WTC11 (cell line): ENCODE data around the gene AKAP11. TPM values are rescaled to one million over a fixed set of nuclear protein-coding genes. Genes with fewer than 3 reads are reported as not detected.

Experiments
- ATAC-seq: fragments of 200-7000 bp; cut with Tn5 transposase; 2 replicates; pipeline ENCODE4 v1.10.0; 2021; ENCODE audit warnings: mild to moderate bottlenecking, moderate library complexity
- CTCF ChIA-PET: fragments of 300-600 bp; sonication (Branson Sonifier 250); formaldehyde crosslinking; loops from one replicate; lab custom pipeline; 2021; ENCODE audit warnings: antibody characterized with exemption; lab: Charles Lee
- POLR2A ChIA-PET: fragments of 350-600 bp; sonication (Branson Sonifier 250); formaldehyde crosslinking; loops from one replicate; lab custom pipeline; 2021; ENCODE audit warnings: antibody characterized with exemption; lab: Charles Lee
- DNase-seq: peaks from one replicate; pipeline ENCODE4 v3.0.0; 2021; ENCODE audit warnings: low spot score
- H3K27ac Mint-ChIP-seq: 2 replicates; pipeline ENCODE4 v1.8.0; 2021; ENCODE audit warnings: mixed read lengths
- H3K27me3 Mint-ChIP-seq: 2 replicates; pipeline ENCODE4 v1.8.0; 2021; ENCODE audit warnings: low read depth, mild to moderate bottlenecking, moderate library complexity, mixed read lengths
- H3K36me3 Mint-ChIP-seq: 2 replicates; pipeline ENCODE4 v1.8.0; 2021; ENCODE audit warnings: mixed read lengths
- H3K4me1 Mint-ChIP-seq: 2 replicates; pipeline ENCODE4 v1.8.0; 2022; ENCODE audit warnings: mixed read lengths
- H3K4me3 Mint-ChIP-seq: 2 replicates; pipeline ENCODE4 v1.8.0; 2021; ENCODE audit warnings: mild to moderate bottlenecking, moderate library complexity, mixed read lengths
- H3K9me3 Mint-ChIP-seq: 2 replicates; pipeline ENCODE4 v1.8.0; 2021; ENCODE audit warnings: mixed read lengths
- ATF1 ChIP-seq: sonication (generic); formaldehyde crosslinking; IDR thresholded peaks from 2 replicates; pipeline ENCODE4 v1.8.1; 2023; ENCODE audit warnings: mild to moderate bottlenecking, moderate library complexity, missing genetic modification reagents
- CREM ChIP-seq: sonication (generic); formaldehyde crosslinking; IDR thresholded peaks from 2 replicates; pipeline ENCODE4 v1.8.1; 2022; ENCODE audit warnings: mild to moderate bottlenecking, missing genetic modification reagents, moderate library complexity
- E2F1 ChIP-seq: sonication (generic); formaldehyde crosslinking; IDR thresholded peaks from 2 replicates; pipeline ENCODE4 v1.8.0; 2022; ENCODE audit warnings: mild to moderate bottlenecking, missing genetic modification reagents
- E2F4 ChIP-seq: sonication (generic); formaldehyde crosslinking; IDR thresholded peaks from 2 replicates; pipeline ENCODE4 v1.8.1; 2022; ENCODE audit warnings: low read depth, mild to moderate bottlenecking, moderate library complexity, missing genetic modification reagents, borderline replicate concordance
- FOXP1 ChIP-seq: sonication (generic); formaldehyde crosslinking; IDR thresholded peaks from 2 replicates; pipeline ENCODE4 v1.8.0; 2022; ENCODE audit warnings: missing genetic modification reagents, mild to moderate bottlenecking, moderate library complexity, borderline replicate concordance
- IRF1 ChIP-seq: sonication (generic); formaldehyde crosslinking; IDR thresholded peaks from 2 replicates; pipeline ENCODE4 v1.8.0; 2023; ENCODE audit warnings: missing genetic modification reagents
- MAX ChIP-seq: sonication (generic); formaldehyde crosslinking; IDR thresholded peaks from 2 replicates; pipeline ENCODE4 v1.8.0; 2022; ENCODE audit warnings: mild to moderate bottlenecking, missing genetic modification reagents
- MLX ChIP-seq: sonication (generic); formaldehyde crosslinking; IDR thresholded peaks from 2 replicates; pipeline ENCODE4 v1.8.1; 2023; ENCODE audit warnings: mild to moderate bottlenecking, missing genetic modification reagents, moderate library complexity
- STAT6 ChIP-seq: sonication (generic); formaldehyde crosslinking; conservative IDR thresholded peaks from 2 replicates; pipeline ENCODE4 v1.8.1; 2023; ENCODE audit warnings: mild to moderate bottlenecking, low read depth, missing genetic modification reagents, moderate library complexity
- TCF7 ChIP-seq: sonication (generic); formaldehyde crosslinking; IDR thresholded peaks from 2 replicates; pipeline ENCODE4 v1.8.0; 2022; ENCODE audit warnings: mild to moderate bottlenecking, low read depth, missing genetic modification reagents, moderate library complexity
- TP53 ChIP-seq: sonication (generic); formaldehyde crosslinking; IDR thresholded peaks from 2 replicates; pipeline ENCODE4 v1.8.1; 2023; ENCODE audit warnings: mild to moderate bottlenecking, missing genetic modification reagents
- USF2 ChIP-seq: sonication (generic); formaldehyde crosslinking; IDR thresholded peaks from 2 replicates; pipeline ENCODE4 v1.8.1; 2023; ENCODE audit warnings: mild to moderate bottlenecking, missing genetic modification reagents, moderate library complexity
- ZBTB43 ChIP-seq: sonication (generic); formaldehyde crosslinking; IDR thresholded peaks from 2 replicates; pipeline ENCODE4 v1.8.1; 2023; ENCODE audit warnings: mild to moderate bottlenecking, missing genetic modification reagents
- ZNF121 ChIP-seq: sonication (generic); formaldehyde crosslinking; IDR thresholded peaks from 2 replicates; pipeline ENCODE4 v1.8.0; 2023; ENCODE audit warnings: missing genetic modification reagents
- ZNF263 ChIP-seq: sonication (generic); formaldehyde crosslinking; IDR thresholded peaks from 2 replicates; pipeline ENCODE4 v1.8.1; 2022; ENCODE audit warnings: low read depth, mild to moderate bottlenecking, moderate library complexity, missing genetic modification reagents
- ZNF281 ChIP-seq: sonication (generic); formaldehyde crosslinking; IDR thresholded peaks from 2 replicates; pipeline ENCODE4 v1.8.0; 2023; ENCODE audit warnings: mild to moderate bottlenecking, missing genetic modification reagents
- ZSCAN18 ChIP-seq: fragments of 250-450 bp; sonication (Bioruptor Pico); IDR thresholded peaks from 2 replicates; pipeline ENCODE4 v2.1.2; 2022; ENCODE audit warnings: mild to moderate bottlenecking, moderate library complexity
- total RNA-seq: library from RNA; stranded (reverse); gene quantifications from 3 replicates; pipeline ENCODE4 v1.2.3, GENCODE V29; 2021

The AKAP11 gene
- total RNA-seq, 1 experiment from 2014 or later = 16.7 TPM

- no peak for TF ChIP-seq ZSCAN18 (CRISPR knock-in tag)
- no peak for TF ChIP-seq ZBTB43 (CRISPR knock-in tag)
- TF ChIP-seq CREM (CRISPR knock-in tag) = no peak
- TF ChIP-seq ZNF281 (CRISPR knock-in tag) = no peak
- TF ChIP-seq STAT6 (CRISPR knock-in tag) = no peak
Measured at GRCh38 chr13:42266473-42266872, 5.5 kb upstream of the AKAP11 start (continued).

GRCh38 chr13:42270160-42270856 is 1.6 kb upstream of the AKAP11 start:
- ATAC-seq (no peak), DNase-seq (no peak)
- ChIA-PET POLR2A (interaction anchor here (1.5 kb wide), 1 partner anchor 11 kb away, joined by 6 read pairs; no protein-coding TSS in a partner anchor), CTCF (no interaction called here)
- no peak overlapping the region for H3K27ac Mint-ChIP-seq
- peaks cover 24% of the 10 kb centered on the region for H3K36me3 Mint-ChIP-seq
- peaks cover 11% of the 10 kb centered on the region for H3K27me3 Mint-ChIP-seq
- peaks cover 27% of the 10 kb centered on the region for H3K4me1 Mint-ChIP-seq
- H3K4me3 Mint-ChIP-seq = peak overlapping the region; percentile 84
- H3K9me3 Mint-ChIP-seq = peaks cover 29% of the 10 kb centered on the region
- TF ChIP-seq IRF1 (CRISPR knock-in tag) = no peak
- TF ChIP-seq MLX (CRISPR knock-in tag) = no peak
- no peak for TF ChIP-seq TP53
- no peak for TF ChIP-seq ATF1
- no peak for TF ChIP-seq MAX (CRISPR knock-in tag)
- TF ChIP-seq ZNF121 (CRISPR knock-in tag) = no peak
- TF ChIP-seq STAT6 (CRISPR knock-in tag) = no peak
- TF ChIP-seq E2F1 (CRISPR knock-in tag) = no peak
- no peak for TF ChIP-seq CREM (CRISPR knock-in tag)
- no peak for TF ChIP-seq ZNF263 (CRISPR knock-in tag)
- no peak for TF ChIP-seq TCF7 (CRISPR knock-in tag)
- no peak for TF ChIP-seq USF2 (CRISPR knock-in tag)
- no peak for TF ChIP-seq E2F4 (CRISPR knock-in tag)
- TF ChIP-seq FOXP1 (CRISPR knock-in tag) = no peak
